SU-DHL-6 (cell line): ENCODE data around the gene SFTA2.

ENCODE experiments used
- H2AFZ ChIP-seq: fragments of 200-600 bp; sonication (generic); 2 replicates; pipeline ENCODE4 v1.6.1; 2014; ENCODE audit warnings: low read depth, mild to moderate bottlenecking, moderate library complexity, mixed read lengths, antibody characterized with exemption, low read length; ENCODE audit not compliant: severe bottlenecking
- H3F3A ChIP-seq: fragments of 200-600 bp; shearing (Covaris generic); 2 replicates; pipeline ENCODE4 v1.6.0; 2016; ENCODE audit warnings: antibody characterized with exemption, mild to moderate bottlenecking; ENCODE audit not compliant: insufficient read depth
- H3K27ac ChIP-seq: fragments of 200-600 bp; sonication (generic); 2 replicates; pipeline ENCODE4 v1.5.1; 2016; ENCODE audit warnings: low read depth, mild to moderate bottlenecking, low read length, moderate library complexity, mixed read lengths
- H3K27me3 ChIP-seq: fragments of 200-600 bp; sonication (generic), shearing (Covaris generic); 2 replicates; pipeline ENCODE4 v1.6.0; 2014; ENCODE audit warnings: mild to moderate bottlenecking, low read length
- H3K36me3 ChIP-seq: fragments of 200-600 bp; sonication (generic); 2 replicates; pipeline ENCODE4 v1.6.1; 2014; ENCODE audit warnings: mild to moderate bottlenecking, low read length, mixed read lengths
- H3K4me2 ChIP-seq: fragments of 300-600, 200-600 bp; shearing (Covaris generic), sonication (generic); 2 replicates; pipeline ENCODE4 v1.6.0; 2014; ENCODE audit warnings: low read length, low read depth, mild to moderate bottlenecking; ENCODE audit not compliant: poor library complexity, severe bottlenecking
- H3K4me3 ChIP-seq: fragments of 200-600 bp; sonication (generic); 2 replicates; pipeline ENCODE4 v1.5.1; 2014; ENCODE audit warnings: antibody characterized with exemption, low read length, mild to moderate bottlenecking, mixed read lengths; ENCODE audit not compliant: insufficient read depth, poor library complexity, severe bottlenecking
- H3K79me2 ChIP-seq: fragments of 200-600 bp; sonication (generic); 2 replicates; pipeline ENCODE4 v1.6.1; 2014; ENCODE audit warnings: mild to moderate bottlenecking, low read length, moderate library complexity; ENCODE audit not compliant: insufficient read depth
- H3K9ac ChIP-seq: fragments of 200-600 bp; sonication (generic); 2 replicates; pipeline ENCODE4 v1.7.0; 2014; ENCODE audit warnings: mild to moderate bottlenecking, low read length
- H3K9me2 ChIP-seq: fragments of 200-600 bp; sonication (generic); replicated peaks from 2 replicates; pipeline ENCODE4 v1.6.1; 2014; ENCODE audit warnings: low read length; ENCODE audit not compliant: insufficient read depth
- H3K9me3 ChIP-seq: fragments of 200-600 bp; sonication (generic); 2 replicates; pipeline ENCODE4 v1.6.1; 2014; ENCODE audit warnings: low read length, mixed read lengths; ENCODE audit not compliant: insufficient read depth
- H4K20me1 ChIP-seq: fragments of 200-600 bp; sonication (generic); 2 replicates; pipeline ENCODE4 v1.6.1; 2014; ENCODE audit warnings: low read depth, mild to moderate bottlenecking, antibody characterized with exemption, low read length, moderate library complexity, mixed read lengths
- EZH2phosphoT487 ChIP-seq: fragments of 200-600 bp; sonication (generic), shearing (Covaris generic); conservative IDR thresholded peaks from 2 replicates; pipeline ENCODE4 v1.6.1; 2018; ENCODE audit warnings: mild to moderate bottlenecking, antibody characterized with exemption, low read length, moderate library complexity, mixed read lengths
- TF ChIP-seq, protein P1 (sequence below): fragments of 200-600 bp; sonication (generic); IDR thresholded peaks from one replicate; pipeline ENCODE4 v1.5.1; 2017; ENCODE audit warnings: antibody characterized with exemption, mild to moderate bottlenecking, low read length, moderate library complexity; ENCODE audit not compliant: insufficient read depth, poor library complexity, severe bottlenecking

Gene SFTA2

DNA sequence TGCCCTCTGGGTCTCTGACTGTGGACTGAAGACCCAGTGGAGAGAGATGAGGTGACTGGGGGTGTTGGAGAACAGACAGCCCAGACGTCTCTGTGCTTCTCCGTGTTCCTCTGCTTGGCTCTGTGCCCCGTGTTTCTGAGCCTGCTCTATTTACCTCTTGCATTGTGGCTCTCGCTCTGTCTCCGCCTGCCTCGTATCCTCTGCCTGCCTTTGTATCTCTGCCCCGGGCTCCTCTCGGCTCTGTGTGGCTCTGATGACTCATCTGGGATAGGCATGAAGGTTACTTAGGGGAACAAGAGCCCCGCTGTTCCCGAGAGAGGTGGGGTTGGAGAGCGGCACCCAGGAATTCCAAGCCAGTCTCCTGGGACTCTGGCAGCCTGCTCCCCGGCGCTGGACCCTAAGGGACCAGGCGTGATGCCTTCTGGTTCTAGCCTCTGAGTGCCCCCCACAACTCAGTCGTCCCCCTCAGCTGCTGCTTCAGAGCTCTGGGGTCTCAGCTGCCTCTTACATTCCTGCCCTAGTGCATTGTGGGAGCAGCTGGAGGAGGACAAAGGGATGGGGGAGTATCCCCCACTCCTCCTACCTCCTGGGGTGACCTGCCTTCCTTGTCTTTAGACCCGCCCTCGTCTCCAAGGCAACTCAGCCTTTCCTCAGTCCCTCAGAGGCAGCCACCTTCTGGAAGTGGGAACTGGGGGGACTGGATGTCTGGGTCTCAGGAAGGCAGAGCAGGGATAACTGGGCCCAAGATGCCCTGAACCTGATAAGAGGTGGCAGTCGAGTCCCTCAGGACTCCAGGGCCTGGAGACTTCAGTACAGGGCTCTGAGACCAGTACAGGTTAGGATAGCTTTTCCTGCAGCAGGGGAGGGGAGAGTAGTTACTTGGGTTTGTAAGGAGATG is 45.7 kb downstream of the SFTA2 start:
- TF ChIP-seq EZH2phosphoT487 = no peak
- TF ChIP-seq, protein P1, sequence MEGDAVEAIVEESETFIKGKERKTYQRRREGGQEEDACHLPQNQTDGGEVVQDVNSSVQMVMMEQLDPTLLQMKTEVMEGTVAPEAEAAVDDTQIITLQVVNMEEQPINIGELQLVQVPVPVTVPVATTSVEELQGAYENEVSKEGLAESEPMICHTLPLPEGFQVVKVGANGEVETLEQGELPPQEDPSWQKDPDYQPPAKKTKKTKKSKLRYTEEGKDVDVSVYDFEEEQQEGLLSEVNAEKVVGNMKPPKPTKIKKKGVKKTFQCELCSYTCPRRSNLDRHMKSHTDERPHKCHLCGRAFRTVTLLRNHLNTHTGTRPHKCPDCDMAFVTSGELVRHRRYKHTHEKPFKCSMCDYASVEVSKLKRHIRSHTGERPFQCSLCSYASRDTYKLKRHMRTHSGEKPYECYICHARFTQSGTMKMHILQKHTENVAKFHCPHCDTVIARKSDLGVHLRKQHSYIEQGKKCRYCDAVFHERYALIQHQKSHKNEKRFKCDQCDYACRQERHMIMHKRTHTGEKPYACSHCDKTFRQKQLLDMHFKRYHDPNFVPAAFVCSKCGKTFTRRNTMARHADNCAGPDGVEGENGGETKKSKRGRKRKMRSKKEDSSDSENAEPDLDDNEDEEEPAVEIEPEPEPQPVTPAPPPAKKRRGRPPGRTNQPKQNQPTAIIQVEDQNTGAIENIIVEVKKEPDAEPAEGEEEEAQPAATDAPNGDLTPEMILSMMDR = no peak
- no peak overlapping the region for H3K4me2 ChIP-seq
- H3K9ac ChIP-seq = no peak overlapping the region

GRCh38 chr6:30885481-30885998 is 46.4 kb downstream of the SFTA2 start:
- Histone ChIP-seq H3K9ac (no peak overlapping the region), H3K27me3 (no peaks in the 10 kb centered on the region), H3K36me3 (no peaks in the 10 kb centered on the region), H3K9me2 (no peaks in the 10 kb centered on the region), H4K20me1 (no peaks in the 10 kb centered on the region), H3K9me3 (no peaks in the 10 kb centered on the region), H3K4me3 (no peak overlapping the region), H3K4me2 (no peak overlapping the region), H3K79me2 (no peaks in the 10 kb centered on the region), H3K27ac (no peak overlapping the region), H2AFZ (no peak overlapping the region), H3F3A (no peaks in the 10 kb centered on the region)
- no peak for TF ChIP-seq EZH2phosphoT487
- TF ChIP-seq, protein P1 = no peak

More for the DNA sequence above, 45.7 kb downstream of the SFTA2 start:
- no peaks in the 10 kb centered on the region for H3K9me3 ChIP-seq
- no peaks in the 10 kb centered on the region for H3F3A ChIP-seq
- H2AFZ ChIP-seq = no peak overlapping the region
- no peaks in the 10 kb centered on the region for H3K36me3 ChIP-seq
- no peaks in the 10 kb centered on the region for H4K20me1 ChIP-seq
- no peak overlapping the region for H3K4me3 ChIP-seq
- H3K27me3 ChIP-seq = no peaks in the 10 kb centered on the region
- no peaks in the 10 kb centered on the region for H3K79me2 ChIP-seq
- H3K9me2 ChIP-seq = no peaks in the 10 kb centered on the region
- H3K27ac ChIP-seq = no peak overlapping the region

DNA sequence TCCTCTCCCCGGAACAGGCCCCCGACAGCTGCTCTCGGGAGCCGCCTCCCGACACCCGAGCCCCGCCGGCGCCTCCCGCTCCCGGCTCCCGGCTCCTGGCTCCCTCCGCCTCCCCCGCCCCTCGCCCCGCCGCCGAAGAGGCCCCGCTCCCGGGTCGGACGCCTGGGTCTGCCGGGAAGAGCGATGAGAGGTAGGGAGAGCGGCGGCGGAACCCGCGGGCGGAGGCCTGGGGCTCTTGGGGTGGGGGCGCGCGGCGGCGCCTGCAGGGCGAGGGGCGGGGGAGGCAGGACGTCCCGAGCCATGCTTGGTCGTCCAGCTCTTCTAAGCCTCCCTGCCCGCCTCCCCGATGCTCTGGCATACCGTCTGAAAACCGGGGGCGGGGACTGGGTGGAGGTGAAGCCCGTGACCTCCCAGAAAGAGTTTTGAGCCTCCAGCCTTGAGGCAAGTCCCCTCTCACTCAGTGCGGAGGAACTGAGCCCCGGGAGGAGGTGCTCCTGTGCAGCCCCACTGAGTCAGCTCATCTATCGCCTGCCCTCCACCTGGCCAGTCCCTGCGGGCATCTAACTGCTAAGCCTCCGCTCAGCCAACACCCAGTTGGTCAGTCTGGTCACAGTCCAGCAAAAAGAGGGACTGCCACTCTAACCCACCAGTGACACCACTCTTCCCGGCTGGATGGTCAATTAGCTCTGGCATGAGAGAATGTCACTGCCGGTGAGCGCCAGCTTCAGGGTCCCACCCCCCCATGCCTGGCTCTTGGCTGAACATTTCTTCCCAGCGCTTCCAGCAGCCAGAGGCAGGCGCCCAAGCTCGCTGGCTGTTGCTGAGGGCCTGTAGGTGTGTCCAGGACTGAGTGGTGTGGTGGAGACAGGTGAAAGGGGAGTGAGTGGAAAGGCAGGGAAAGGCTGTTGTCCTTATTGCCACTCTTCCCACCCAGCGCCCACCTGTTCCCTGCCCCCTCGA is 47.2 kb downstream of the SFTA2 start:
- Histone ChIP-seq H4K20me1 (no peaks in the 10 kb centered on the region), H3K4me3 (peak overlapping the region; percentile 55), H3K79me2 (no peaks in the 10 kb centered on the region), H3K36me3 (no peaks in the 10 kb centered on the region), H3F3A (no peaks in the 10 kb centered on the region), H3K4me2 (peak overlapping the region; percentile 55), H3K27ac (no peak overlapping the region), H3K9ac (peak overlapping the region; percentile 54), H3K9me2 (no peaks in the 10 kb centered on the region), H3K27me3 (no peaks in the 10 kb centered on the region), H2AFZ (peak overlapping the region; percentile 83), H3K9me3 (no peaks in the 10 kb centered on the region)
- TF ChIP-seq EZH2phosphoT487 = no peak
- TF ChIP-seq, protein P1 = no peak
